Measurements from ENCODE around the gene GDI1.
A peak's percentile ranks its signal among the peaks of the same experiment; 100 is the strongest.
"Not testable (repeated sequence)": the region's sequence is repeated elsewhere in the genome, so short reads cannot be mapped to it uniquely, and the experiment has no call there.

The GDI1 gene

DNA sequence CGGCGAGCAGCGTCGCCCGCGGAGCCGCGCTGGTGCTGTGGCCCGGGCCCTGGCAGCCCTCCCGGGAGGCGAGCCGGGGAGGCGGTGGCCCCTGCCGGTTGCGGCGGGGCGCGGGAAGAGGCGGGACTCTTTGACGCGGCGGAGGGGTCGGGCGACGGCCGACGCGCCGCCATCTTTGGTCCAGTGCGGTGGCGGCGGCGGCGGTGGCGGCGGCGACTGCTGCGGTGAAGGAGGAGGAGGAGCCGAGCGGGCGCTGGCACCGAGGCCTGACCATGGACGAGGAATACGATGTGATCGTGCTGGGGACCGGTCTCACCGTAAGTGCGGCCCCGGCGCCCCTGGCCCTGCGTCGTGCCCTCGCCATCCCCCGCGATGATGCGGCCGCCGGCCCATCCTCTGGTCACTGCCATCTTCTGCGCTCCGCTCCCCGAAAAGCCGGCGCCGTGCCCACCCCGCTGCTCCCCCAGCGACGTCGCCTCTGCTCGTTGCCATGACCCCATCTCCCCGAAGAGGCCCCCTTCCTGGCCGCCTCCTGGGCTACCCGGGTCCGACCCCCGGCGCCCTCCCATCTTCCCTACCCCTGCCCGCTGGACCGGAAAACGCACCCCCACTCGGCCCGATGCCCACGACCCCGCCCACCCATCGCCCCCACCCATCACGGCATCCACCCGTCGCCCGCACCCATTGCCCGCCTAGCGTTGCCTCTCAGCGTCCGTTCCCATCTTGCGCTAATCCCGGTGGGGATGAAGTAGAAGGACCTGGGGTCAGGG lies at the start of gene GDI1:
Gene GDI1, plus strand, starts transcription at position 172 of the 770 bp plus-strand sequence. Its CDS starts 101 bp downstream, at position 273.
- peak; percentile 46 for DNase-seq

DNA sequence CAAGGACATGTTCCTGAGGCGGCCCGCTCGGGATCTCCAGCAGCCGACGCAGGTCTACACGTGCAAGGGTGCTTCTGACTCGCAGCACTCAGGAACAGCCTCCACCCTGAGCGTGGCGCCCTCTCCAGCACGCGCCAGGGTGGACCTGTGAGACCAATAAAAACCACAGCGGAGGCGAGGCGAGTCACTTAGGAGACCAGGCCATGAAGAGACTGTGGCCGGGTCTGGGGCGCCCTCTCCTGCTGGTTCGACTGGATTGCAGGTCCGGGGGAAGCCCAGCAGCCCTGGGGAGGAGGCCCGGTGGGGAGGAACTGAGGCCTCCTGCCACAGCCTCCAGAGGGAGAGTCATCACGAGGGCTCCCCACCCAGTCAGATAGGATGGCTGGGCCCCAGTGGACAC lies 48.9 kb upstream of the GDI1 start:
- DNase-seq = not testable (repeated sequence)

DNA sequence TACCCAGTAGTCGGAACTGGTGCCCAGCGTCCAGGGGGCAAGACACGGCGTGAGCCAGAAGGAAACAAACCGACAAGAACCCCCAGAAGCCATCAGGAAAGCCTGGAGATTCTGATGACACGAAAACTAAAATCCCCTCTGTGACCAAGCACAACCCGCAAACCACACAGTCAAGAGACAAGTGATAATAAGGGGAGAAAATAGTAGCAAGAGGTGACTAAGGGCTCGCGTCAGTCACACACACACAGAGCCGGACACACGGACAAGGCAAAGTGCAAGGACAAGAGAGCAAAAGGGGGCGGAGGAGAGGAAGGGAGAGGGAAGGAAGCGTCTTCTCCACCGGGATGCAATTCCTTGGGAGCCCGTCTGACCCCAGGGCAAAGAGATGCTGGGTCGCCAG lies 48.3 kb upstream of the GDI1 start:
- not testable (repeated sequence) for DNase-seq

- DNase-seq = not testable (repeated sequence)
These were observed 46.9 kb upstream of the GDI1 start for GRCh38 chrX:154389812-154390747.

GRCh38 chrX:154396363-154396762 lies 40.6 kb upstream of the GDI1 start:
- not testable (repeated sequence) for DNase-seq

DNA sequence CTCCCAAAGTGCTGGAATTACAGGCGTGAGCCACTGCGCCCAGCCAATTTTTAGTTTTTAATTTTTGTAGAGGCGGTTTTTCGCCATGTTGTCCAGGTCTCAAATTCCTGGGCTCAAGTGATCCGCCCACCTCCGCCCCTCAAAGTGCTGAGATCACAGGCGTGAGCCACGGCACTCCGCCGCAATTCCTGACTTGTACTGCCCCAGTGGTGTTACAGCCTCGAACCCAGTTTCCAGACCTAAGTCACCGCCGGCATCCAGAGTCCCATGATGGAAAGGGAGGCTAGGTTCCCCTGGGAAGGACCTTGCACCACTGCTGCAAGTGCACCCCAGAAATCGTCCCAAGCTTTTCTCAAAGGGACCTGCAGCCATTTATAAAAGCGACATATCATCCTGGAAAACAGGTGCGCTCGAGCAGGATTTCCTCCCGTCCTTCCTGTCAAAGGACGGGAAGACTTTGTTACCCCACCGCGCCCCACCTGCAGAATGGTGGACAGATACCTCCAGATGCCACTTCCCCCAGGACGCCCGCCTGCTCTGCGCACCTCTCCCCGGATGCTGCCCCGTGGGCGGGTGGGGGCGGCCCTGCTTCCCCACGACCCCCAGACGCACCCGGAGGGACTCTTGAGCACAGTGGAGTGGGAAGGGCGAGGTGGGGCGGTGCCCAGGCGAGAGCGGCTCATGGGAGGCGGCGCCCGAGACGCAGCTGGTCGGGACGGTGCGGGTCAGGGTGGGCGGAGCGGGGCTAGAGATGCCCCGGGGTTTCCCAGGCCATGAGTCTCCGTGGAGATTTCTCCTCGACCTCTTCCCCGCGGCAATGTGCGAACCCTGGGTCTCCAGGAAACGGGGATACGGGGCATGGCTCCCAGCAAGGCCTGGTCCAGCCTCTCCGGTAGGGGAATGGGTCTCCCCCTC lies 39.7 kb upstream of the GDI1 start:
- DNase-seq = peak; percentile 84

DNA sequence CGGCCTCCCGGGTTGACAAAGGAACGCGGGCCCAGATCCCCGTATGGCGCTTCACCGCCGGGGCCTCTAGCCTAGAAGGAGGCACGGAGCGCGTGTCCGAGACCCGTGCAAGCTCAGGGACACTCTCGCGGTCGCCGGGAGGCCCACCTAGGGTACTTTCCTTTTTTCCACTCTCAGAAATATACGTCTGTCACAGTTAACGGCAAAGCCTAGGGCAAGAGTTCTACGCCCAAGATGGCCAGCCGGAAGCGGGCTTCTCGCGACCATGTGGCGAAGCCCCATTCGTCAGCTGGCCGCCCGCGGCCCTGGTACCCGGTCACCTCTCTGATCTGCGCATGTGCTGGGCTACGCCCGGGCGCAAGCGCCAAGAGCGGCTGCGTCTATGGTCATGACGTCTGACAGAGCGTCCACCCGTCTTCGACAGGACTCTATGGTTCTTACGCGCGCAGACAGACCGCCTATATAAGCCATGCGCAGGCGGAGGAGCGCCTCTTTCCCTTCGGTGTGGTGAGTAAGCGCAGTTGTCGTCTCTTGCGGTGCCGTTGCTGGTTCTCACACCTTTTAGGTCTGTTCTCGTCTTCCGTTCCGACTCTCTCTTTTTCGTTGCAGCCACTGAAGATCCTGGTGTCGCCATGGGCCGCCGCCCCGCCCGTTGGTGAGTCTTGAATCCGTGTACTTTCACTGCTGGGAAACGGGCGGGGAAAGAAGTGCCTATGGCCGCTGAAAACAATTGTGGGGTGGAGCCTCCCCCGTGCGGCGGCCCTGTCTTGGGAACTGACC lies 38.9 kb upstream of the GDI1 start, which contains the start of gene RPL10:
Gene RPL10, plus strand, starts transcription at position 490 of the 780 bp plus-strand sequence. Its CDS starts 143 bp downstream, at position 633.
- peak; percentile 95 for DNase-seq

DNA sequence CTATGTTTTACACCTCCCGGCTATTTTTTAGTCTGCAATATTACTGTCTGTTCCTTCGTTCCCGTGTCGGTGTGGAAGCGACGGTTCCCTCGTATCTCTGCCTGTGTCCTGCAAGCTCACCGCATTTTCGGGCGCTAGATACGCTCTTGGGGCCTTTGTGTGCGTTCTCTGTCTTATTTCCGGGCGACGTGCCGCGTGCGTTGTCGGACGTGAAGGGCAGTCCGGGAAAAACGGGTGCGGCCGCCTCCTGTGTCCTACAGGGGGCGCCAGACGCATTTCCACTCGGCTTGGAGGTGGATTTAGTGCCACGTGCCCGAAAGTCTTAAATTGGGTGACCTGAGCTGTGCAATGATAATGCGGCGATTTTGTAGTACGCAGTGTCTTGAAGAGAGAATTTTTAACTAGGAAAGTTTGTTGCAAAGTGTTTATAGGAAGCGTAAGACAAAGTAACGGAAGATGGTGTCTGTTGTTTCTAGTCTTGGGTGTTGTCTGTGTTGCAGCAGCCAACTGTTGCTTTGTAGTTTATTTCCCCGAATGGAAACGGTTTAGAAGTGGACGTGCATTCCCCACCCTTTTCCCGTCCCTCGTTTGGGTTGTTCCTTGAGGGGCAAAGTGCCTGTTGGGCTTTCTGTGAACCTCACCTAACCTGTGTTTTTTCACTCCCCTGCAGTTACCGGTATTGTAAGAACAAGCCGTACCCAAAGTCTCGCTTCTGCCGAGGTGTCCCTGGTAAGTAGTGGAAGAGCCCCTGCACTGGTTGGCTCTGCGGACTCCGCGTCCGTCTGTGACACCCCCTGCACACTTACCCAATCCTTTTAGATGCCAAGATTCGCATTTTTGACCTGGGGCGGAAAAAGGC lies 38.1 kb upstream of the GDI1 start:
- DNase-seq = peak; percentile 86

DNA sequence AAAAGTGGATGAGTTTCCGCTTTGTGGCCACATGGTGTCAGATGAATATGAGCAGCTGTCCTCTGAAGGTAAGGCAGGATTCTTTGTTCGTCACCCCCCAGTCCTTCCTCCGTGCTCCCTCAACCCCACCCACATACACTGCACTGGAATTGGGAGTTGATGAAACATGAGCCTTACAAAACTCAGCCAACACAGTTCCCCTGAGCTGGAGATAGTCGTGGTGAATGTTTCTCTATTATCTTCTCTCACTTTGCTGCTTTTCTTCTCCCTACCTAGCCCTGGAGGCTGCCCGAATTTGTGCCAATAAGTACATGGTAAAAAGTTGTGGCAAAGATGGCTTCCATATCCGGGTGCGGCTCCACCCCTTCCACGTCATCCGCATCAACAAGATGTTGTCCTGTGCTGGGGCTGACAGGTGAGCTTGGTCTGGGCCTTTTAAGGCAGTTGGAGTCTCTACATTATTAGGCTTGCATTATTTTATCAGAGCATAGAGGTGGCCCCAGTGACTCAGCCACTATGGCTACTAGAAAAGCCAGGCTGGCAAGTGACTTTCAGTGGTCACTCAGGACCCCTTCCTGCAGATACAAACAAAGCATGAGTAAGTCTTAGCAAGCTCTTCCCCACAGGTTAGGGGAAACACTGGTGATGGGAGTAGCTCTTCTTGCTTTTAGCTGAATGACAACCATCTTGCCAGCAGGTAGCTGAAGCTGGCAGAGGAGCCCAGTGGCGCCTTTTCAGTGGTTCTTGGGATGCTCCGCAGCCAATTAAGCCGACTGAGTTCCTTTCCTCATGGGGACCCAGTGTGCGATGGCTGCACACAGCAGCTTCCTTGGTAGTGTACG lies 37.2 kb upstream of the GDI1 start:
- peak; percentile 10 for DNase-seq

DNA sequence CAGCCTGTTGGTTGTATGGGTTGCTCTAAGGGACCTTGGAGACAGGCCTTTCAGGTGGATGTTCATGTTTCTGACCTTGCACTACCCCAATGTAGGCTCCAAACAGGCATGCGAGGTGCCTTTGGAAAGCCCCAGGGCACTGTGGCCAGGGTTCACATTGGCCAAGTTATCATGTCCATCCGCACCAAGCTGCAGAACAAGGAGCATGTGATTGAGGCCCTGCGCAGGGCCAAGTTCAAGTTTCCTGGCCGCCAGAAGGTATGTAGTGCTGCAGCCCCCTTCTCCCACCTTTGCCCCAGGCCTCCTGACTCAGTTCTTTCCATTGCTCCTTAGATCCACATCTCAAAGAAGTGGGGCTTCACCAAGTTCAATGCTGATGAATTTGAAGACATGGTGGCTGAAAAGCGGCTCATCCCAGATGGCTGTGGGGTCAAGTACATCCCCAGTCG lies 36.6 kb upstream of the GDI1 start:
- DNase-seq = not testable (repeated sequence)

DNA sequence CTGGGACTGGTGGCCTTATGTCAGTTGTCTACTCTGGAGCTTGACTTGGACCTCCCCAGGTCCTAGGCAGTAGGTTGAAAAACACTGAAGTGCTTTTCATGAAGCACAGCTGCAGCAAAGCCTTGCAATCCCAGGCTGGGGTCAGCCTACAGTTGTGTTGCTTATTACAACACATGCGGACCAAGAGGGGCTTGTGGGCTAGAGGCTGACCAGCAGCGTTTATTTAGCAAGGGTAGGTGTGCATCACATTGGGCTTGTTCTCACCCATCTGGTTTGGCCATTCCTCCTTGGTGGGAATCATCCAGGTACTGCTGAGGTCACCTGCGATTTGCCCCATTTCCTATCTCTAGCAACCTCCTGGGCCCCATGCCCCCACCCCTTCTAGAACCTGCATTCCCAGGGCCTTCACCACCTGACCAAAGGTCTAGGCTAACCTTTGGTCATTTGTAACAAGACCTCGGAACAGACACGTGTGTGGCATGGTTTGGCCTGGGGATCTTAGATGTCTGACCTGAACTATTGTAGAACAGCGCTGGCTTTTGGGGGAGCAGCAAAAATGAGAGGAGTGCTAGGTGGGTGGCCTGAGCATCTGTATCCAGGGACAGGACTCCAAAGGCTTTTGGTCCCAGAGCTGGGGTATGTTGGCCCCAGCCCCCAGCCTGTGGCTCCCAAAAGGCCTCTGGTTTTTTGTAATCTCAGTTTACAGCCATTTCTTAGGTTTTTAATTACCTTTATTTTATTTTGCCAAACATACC lies 35.7 kb upstream of the GDI1 start:
- peak; percentile 43 for DNase-seq

DNA sequence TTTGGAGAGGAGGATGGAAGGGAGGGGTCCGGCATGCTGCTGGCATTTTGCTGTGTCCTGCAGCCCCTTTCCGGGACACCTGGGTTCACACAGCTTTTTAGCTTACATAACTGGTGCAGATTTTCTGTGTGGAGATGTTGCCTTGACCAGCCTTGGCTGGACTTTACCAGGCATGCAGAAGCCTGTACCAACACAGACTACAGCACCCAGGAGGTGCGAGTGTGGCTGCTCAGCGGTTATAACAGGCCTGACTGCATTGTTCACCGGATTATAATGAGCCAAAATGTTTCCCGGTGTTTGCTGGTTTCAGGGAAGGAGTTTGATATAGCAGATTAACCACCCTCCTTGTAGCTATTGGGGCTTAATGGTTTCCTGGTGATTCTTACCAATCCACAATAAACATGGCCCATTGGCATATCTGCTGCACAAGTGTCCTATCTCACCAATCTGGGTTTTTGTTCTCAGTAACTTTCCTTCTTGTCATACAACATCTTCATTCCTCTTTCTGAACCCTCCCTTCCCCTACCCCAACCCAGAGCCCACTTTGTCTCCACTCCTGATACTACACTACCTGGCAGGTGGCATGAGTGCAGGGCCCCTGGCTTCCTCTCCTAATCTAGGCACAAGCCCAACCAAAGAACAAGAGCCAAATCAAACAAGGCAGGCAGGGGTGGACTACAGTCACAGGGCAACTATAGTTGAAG lies 34.9 kb upstream of the GDI1 start:
- DNase-seq = peak; percentile 35

DNA sequence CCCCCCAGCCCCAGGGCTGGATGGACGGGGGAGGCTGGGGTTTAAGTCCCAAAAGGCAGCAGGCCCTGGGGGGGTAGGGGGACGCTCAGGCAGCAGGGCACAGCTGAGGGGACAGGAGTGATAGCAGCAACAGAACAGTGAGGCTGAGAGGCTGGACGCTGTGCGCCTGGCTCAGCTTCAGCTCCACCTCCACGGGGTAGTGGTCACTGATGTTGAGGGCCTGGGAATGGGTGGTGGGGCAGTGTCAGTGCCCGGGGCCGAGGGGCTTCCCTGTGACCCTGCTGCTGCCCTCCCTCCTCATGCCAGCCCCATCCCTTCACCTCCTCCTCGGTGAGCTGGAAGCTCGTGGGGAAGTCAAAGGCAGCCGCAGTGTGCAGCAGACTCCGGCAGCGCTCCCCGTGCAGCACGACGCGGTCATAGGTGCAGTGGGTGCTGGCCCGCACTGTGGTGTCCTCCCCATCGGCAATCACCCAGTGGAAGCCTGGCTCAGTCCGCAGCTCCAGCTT lies 34.3 kb upstream of the GDI1 start:
- no peak for DNase-seq

- no peak for DNase-seq
These were observed 33.8 kb upstream of the GDI1 start for GRCh38 chrX:154403192-154403591.

- DNase-seq = no peak
These were observed 33.1 kb upstream of the GDI1 start for GRCh38 chrX:154403858-154404257.

- no peak for DNase-seq
These were observed 32.2 kb upstream of the GDI1 start for GRCh38 chrX:154404625-154405192.

DNA sequence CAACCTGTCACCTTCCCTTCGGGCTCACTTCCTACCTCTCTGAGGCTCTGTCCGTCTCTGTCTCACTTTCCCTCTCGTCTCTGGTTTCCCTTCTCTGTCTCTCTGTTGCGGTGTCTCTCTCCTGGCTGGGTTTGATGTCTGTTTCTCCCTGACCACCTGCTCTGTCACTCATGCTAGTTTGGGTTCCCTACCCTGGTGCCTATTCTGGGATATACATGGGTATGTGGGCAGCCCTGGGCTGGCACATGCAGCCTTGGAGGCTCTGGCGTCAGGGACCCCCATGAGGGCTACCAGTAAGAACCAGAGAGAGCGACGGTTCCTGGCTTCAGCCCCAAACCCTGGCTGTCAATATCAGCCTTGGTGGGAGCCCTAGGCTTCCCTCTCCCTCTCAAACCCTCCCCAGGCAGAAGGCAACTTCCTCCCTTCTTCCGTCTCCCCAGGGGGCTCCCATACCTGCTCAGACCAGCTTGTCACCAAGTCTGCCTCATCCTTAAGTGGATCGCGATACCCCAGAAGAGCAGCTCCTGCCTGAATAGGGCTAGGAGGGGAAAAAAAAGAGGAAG lies 28.2 kb upstream of the GDI1 start:
- no peak for DNase-seq

All from hematopoietic multipotent progenitor cell treated with erythropoietin and hydrocortisone succinate and interleukin-3 and kit ligand, for 6 days (in vitro differentiated cells).